Chondrocyte (in vitro differentiated cells): ENCODE results near the gene ZCCHC7. TPM values are rescaled to one million over a fixed set of nuclear protein-coding genes. Genes with fewer than 3 reads are reported as not detected.

Source experiments
- DNase-seq: peaks from one replicate; pipeline ENCODE4 v3.0.0; 2021; ENCODE audit warnings: mixed read lengths, low spot score
- H3K27ac Mint-ChIP-seq: one replicate; pipeline ENCODE4 v1.8.0; 2021; ENCODE audit warnings: mild to moderate bottlenecking, moderate library complexity, mixed read lengths; ENCODE audit not compliant: unreplicated experiment
- H3K27me3 Mint-ChIP-seq: 2 replicates; pipeline ENCODE4 v1.8.0; 2021; ENCODE audit warnings: low read depth, mixed read lengths
- H3K36me3 Mint-ChIP-seq: 2 replicates; pipeline ENCODE4 v1.8.0; 2021; ENCODE audit warnings: low read depth, mixed read lengths
- H3K4me1 Mint-ChIP-seq: 2 replicates; pipeline ENCODE4 v1.8.0; 2021; ENCODE audit warnings: low read depth, mild to moderate bottlenecking, mixed read lengths
- H3K4me3 Mint-ChIP-seq: one replicate; pipeline ENCODE4 v1.8.0; 2021; ENCODE audit warnings: mild to moderate bottlenecking, moderate library complexity, mixed read lengths; ENCODE audit not compliant: unreplicated experiment
- H3K9me3 Mint-ChIP-seq: 2 replicates; pipeline ENCODE4 v1.8.0; 2021; ENCODE audit warnings: low read depth, mixed read lengths
- total RNA-seq: library from RNA; stranded (reverse); gene quantifications from 3 replicates; pipeline ENCODE4 v1.2.1, GENCODE V29; 2021
- TF ChIP-seq, protein P1 (sequence below): fragments of 200-600 bp; sonication (generic); IDR thresholded peaks from 2 replicates; pipeline ENCODE4 v1.5.0; 2021; ENCODE audit warnings: antibody characterized with exemption, mild to moderate bottlenecking, moderate library complexity

ZCCHC7 gene
- total RNA-seq, 1 donor from 2014 or later = 22.5 TPM

DNA sequence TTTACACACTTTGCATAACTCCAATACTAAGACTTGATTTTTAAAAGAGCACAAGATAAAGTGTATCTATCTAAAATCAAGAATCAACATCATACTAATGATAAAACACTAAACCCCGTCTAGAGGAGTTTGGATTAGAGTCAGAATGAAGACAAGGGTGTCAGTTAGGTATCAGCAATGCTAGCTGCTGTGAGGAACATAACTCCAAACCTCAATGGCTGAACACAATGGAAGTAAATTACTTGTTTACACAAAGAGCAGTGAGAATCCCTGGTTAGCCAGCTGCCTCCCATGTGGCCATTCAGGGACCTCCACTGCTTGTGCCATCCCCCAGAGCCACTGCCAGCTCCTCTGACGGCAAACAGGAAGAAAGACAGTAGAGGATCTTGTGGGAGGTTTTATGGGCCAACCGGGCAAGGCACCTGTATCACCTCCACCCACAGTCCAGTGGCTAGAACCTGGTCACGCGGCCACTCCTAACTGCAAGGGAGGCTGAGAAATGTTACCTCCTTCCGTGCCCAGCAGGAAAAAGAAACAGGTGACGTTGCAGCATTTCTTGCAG, 278.2 kb downstream of the ZCCHC7 start:
- H3K4me3 Mint-ChIP-seq = no peak overlapping the region

DNA sequence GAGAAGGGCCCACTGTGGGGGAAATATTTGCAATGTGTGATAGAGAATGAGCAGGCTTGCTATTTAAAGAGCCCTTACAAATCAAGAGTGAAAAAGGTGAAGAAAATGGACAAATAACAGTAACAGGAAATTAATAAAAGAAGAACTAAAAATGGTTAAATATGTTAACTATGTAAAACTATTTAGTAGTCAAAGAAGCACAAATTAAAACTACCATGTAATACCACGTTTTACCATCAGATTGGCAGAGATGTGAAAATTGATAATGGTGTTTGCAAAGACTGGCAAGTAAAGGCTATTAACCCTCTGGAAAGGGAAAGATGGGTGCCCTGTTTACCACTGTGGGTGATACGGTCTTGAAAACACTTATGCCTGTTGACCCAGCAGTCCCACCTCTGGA, 279.0 kb downstream of the ZCCHC7 start:
- H3K9me3 Mint-ChIP-seq = no peaks in the 10 kb centered on the region
- TF ChIP-seq, protein P1, sequence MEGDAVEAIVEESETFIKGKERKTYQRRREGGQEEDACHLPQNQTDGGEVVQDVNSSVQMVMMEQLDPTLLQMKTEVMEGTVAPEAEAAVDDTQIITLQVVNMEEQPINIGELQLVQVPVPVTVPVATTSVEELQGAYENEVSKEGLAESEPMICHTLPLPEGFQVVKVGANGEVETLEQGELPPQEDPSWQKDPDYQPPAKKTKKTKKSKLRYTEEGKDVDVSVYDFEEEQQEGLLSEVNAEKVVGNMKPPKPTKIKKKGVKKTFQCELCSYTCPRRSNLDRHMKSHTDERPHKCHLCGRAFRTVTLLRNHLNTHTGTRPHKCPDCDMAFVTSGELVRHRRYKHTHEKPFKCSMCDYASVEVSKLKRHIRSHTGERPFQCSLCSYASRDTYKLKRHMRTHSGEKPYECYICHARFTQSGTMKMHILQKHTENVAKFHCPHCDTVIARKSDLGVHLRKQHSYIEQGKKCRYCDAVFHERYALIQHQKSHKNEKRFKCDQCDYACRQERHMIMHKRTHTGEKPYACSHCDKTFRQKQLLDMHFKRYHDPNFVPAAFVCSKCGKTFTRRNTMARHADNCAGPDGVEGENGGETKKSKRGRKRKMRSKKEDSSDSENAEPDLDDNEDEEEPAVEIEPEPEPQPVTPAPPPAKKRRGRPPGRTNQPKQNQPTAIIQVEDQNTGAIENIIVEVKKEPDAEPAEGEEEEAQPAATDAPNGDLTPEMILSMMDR = no peak
- peaks cover 6% of the 10 kb centered on the region for H3K27me3 Mint-ChIP-seq
- no peak overlapping the region for H3K27ac Mint-ChIP-seq
- no peaks in the 10 kb centered on the region for H3K36me3 Mint-ChIP-seq
- no peak overlapping the region for H3K4me3 Mint-ChIP-seq
- no peaks in the 10 kb centered on the region for H3K4me1 Mint-ChIP-seq
- DNase-seq = no peak

More for the DNA sequence above, 278.2 kb downstream of the ZCCHC7 start:
- DNase-seq = no peak
- Mint-ChIP-seq H3K27me3 (peaks cover 6% of the 10 kb centered on the region), H3K36me3 (no peaks in the 10 kb centered on the region), H3K4me1 (no peaks in the 10 kb centered on the region), H3K27ac (no peak overlapping the region), H3K9me3 (no peaks in the 10 kb centered on the region)
- TF ChIP-seq, protein P1 = no peak

DNA sequence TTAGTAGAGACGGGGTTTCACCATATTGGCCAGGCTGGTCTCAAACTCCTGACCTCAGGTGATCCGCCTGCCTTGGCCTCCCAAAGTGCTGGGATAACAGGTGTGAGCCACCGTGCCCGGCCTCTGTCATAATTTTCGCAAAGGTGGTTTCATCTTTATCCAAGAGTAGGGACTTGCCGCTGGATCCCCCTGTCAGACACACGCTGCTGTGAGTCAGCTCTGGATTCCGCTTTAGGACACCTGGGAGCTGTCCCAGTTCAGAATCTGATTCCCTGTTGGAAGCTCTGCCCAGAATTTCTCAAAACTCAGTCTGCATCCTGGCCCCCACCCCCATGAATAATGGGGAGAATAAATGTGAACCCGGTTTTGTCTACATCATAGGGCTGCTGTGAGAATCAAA, 284.2 kb downstream of the ZCCHC7 start:
- Mint-ChIP-seq H3K27ac (no peak overlapping the region), H3K36me3 (no peaks in the 10 kb centered on the region), H3K27me3 (no peaks in the 10 kb centered on the region), H3K4me3 (no peak overlapping the region), H3K9me3 (no peaks in the 10 kb centered on the region), H3K4me1 (peaks cover 5% of the 10 kb centered on the region)
- no peak for DNase-seq
- TF ChIP-seq, protein P1 = no peak

DNA sequence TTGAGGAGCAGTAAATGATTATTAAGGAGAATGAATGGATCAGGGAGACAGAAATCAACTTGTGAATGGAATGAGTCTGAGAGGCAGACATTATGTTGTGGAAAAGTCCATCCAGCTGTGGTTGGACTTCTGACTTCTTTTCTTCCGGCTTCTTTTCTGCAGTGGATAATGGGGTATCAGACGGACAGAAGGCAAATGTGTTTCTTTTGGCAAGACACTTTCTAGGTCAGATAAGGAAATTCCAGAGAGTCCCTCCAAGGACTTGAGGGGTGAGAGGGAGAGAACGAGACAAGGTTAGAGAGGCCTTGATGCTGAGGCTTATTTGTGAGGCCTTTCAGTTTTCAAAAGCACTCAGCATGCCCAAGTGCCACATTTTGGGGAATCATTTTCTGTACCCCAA, 285.0 kb downstream of the ZCCHC7 start:
- Mint-ChIP-seq H3K27me3 (no peaks in the 10 kb centered on the region), H3K27ac (no peak overlapping the region), H3K4me3 (no peak overlapping the region), H3K36me3 (no peaks in the 10 kb centered on the region), H3K4me1 (peaks cover 5% of the 10 kb centered on the region), H3K9me3 (no peaks in the 10 kb centered on the region)
- TF ChIP-seq, protein P1 = no peak
- no peak for DNase-seq

DNA sequence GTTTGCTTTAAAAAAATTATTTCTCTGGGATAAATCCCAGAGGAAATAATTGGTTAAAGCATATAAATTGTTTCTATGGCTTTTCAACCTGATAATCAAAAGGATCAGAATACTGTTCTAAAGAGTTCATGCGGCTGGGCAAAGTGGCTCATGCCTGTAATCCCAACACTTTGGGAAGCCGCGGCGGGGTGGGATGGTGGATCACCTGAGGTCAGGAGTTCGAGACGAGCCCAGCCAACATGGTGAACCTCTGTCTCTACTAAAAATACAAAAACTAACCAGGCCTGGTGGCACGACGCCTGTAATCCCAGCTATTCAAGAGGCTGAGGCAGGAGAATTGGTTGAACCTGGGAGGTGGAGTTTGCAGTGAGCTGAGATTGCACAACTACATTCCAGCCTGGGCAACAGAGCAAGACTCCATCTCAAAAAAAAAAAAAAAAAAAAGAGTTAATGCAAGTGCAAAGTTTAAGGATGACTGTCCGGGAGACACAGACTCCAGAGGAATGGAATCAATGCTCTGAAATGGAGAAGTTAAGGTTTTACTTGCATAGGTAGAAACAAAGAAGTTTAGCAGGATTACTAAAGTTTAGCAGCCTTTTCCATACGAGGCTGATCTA, 285.5 kb downstream of the ZCCHC7 start:
- Mint-ChIP-seq H3K4me1 (peaks cover 5% of the 10 kb centered on the region), H3K9me3 (no peaks in the 10 kb centered on the region), H3K27me3 (no peaks in the 10 kb centered on the region), H3K4me3 (no peak overlapping the region), H3K27ac (no peak overlapping the region), H3K36me3 (no peaks in the 10 kb centered on the region)
- DNase-seq = no peak
- TF ChIP-seq, protein P1 = no peak
